NOMO-1 treated with dmso at 0.1 percent for 144 hours (cell line): ENCODE measurements around the gene HIPK3.
A peak's percentile ranks its signal among the peaks of the same experiment; 100 is the strongest.
"Not testable (repeated sequence)": the region's sequence is repeated elsewhere in the genome, so short reads cannot be mapped to it uniquely, and the experiment has no call there.

Source experiments
- DNase-seq: peaks from one replicate; lab custom pipeline; 2025; ENCODE audit not compliant: unreplicated experiment; lab: John Stamatoyannopoulos, UW

The HIPK3 gene

DNA sequence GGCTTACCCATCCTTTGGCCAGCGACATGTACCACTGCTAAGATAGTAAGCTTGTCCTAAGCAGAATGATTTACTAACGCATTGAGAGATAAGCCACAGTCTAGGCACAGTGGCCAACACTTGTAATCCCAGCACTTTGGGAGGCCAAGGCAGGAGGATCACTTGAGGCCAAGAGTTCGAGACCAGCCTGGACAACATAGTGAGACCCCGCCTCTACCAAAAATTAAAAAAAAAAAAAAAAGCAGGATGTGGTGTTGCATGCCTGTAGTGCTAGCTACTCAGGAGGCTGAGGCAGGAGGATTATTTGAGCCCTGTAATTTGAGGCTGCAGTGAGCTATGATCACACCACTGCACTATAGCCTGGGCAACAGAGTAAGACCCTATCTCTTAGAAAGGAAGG, 93.1 kb downstream of the HIPK3 start:
- no peak for DNase-seq

DNA sequence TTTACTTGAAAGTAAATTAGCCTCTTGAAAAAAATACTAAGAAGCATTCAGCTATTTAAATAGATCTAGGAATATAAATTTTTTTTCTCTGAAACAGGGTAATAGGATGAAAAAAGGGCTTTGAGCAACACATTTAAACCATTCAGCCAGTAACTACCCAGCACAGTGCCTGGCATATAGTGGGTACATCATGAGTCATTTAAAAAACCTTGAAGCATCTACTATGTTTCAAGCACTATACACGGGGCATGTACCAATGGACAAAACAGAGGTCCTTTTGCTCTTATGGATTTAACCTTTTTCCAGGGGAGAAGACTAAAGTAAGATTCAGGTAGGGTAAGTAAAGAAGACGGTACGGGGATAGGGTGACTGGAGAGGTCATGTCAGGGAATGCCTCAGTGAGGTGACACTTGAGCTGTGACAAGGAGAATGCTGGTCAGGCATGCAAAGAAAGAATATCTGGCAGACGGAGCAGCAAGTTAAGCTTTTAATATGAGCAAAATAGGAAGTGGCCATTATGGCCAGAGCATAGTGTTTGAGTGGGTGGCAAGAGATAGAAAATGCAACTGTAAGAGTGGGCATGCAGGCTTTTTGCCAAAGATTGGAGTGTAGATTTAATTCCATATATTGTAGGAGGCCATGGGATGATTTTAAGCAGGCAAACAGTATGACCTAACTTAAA, 101.1 kb downstream of the HIPK3 start:
- no peak for DNase-seq

DNA sequence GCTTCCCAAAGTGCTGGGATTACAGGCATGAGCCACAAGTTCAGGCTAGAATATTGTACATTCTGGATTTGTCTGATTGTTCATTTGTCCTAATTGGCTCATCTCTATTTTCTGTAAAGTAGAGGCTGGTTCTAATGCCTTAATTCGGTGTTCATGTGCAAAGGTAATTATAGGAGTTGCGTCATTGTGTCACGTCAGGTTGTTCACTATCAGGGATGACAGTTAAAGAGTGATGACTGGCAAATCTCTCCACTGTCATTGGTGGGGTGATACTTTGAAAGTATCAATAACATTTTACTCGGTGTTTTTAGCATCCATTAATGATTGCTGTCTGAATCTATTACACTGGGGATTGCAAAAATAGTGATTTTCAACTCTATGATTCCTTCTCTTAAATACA, 103.5 kb downstream of the HIPK3 start:
- no peak for DNase-seq

DNA sequence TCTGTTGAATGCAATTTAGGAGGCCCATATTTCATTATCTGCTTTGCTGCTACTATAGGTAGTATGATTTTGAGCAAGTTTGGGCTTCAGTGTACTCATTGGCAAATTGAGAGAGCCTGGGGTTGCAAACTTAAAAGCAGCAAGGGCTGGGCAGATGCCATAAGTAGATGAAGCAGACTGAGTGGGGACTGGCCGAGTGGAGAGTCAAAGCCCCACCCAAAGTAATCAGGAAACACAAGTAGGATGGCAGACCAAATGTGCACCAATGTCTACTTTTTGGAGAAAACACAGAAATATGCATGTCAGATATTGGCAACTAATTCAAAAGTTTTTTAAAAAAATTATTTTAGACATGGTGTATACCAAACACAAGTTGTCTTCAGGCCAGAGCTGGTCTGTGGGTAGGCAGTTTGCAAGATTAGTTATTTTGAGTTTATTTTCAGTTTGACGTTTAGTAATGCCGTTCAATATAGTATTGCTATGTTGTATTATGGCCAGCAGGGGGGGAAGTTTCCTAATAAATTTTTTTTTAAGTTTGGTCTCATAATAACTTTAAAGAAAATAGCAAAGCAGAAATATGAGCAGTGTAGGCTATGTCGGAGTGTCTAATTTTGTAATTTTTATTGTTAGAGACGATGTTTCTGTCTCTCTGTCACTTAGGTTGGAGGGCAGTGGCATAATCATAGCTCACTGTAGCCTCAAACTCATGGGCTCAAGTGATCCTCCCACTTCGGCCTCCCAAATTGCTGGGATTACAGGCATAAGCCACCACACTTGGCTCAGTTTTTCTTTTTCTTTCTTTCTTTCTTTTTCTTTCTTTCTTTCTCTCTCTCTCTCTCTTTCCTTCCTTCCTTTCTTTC, 105.1 kb downstream of the HIPK3 start:
- peak; percentile 14 for DNase-seq

DNA sequence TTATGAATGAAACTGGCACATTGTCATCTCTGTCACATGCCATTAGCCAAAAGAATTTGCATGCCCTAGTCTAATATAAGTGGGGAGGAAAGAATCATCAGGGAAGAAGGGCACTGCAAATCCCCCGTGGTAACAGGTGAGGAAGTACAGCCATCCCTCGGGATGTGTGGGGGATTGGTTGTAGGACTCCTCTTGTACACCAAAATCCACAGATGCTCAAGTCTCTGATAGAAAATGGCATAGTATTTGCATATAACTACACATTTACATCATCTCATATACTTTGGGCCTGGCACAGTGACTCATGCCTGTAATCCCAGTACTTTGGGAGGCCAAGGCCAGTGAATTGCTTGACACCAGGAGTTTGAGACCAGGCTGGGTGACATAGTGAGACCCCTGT, 109.7 kb downstream of the HIPK3 start:
- no peak for DNase-seq

DNA sequence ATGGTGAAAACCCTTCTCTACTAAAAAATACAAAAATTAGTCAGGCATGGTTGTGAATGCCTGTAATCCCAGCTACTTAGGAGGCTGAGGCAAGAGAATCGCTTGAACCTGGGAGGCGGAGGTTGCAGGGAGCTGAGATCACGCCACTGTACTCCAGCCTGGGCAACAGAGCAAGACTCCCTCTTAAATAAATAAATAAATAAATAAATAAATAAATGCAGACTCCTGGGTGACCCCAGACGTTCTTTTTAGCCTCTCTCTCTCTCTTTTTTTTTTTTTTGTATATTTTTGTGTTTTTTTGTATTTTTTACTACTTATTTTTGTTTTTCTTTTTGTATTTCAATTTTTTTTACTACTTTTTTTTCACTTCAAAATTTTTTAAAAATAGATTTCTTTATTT, 111.3 kb downstream of the HIPK3 start:
- DNase-seq, result not testable (repeated sequence)

DNA sequence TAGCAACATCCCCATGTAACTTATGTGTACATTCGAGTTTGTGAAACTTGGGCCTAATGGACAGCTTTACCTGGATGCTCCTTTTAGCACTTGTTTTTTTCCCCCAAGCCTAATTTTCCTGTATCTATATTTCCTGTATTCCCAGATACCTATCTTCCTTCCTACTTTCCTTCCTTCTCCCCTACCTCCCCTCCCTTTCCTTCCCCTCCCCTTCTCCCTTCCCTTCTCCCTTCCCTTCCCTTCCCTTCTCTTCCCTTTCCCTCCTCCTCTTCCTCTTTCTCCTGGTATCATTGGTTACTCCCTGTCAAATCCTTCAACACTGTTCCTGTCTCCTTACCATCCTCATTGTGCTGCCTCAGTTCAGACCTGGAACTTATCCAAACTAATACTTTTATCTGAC, 111.8 kb downstream of the HIPK3 start:
- no peak for DNase-seq

DNA sequence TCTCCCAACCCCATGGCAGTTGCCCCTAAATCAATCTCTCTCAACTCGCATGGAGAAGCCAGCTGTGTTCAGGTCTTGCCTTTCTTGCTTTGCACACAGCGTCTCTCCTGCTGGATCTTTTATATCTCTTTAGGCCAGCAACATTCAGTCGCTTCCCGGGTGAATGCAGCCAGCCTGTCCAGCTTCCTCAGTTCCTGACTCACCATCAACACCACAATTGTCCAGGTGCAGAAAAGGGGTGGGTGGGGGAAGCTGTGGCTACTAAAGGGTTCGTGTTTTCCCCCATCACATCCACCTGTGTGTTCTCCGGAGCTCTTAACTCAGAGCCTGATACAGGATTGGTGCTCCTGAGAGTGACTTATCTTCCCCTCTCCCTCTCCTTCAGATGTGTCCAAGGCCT, 116.5 kb downstream of the HIPK3 start:
- DNase-seq, result no peak

DNA sequence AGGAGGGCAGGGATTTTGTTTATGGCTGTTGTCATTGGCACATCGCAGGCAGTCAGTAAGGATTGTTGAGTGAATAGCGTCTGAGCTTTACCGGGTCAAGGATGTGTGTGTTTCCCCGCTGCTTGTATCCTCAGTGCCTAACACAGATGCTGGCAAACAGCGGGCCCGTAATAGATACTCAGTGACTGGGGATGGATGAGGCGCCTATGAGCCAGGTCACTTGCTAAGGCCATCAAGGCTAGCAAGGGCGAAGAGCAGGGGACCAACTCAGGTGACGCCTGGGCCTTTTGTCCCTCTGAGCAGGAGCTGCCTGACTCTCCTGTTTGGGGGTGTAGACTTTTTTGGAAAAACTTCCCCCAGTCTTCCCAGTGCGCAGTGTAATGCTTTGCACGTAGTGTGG, 118.1 kb downstream of the HIPK3 start:
- DNase-seq, result no peak

DNA sequence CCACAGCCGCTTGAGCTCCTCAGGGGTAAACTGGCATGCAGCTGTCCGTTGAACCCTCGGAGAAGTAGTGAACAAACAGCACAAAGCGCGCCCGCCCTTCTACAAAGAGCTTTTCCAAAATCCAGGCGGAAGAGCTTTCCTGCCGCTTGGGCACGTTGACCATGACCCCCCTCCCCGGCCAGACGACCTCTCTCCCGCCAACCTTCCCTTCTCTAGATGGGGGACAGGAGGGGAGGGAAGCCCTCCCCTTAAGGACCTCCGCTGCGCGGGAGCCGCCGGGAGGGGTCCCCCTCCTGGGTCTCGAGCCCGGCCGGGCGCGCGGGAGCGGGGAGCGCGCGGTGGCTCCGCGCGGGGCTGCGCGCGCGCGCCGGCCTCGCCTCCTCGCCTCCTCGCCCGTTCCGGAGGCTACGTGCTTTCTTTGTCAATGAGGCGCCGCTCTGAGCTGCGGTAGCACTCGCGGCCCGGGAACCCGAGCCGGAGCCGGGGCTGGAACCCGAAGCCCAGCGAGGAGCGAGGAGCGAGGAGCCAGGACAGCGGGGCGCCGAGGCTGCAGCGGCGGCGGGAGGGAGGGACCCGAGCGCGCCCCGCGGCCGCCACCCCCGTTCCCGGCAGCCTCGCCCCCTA, 118.6 kb downstream of the HIPK3 start, which contains the start of gene KIAA1549L:
TSS of gene KIAA1549L (plus strand) at position 421 of the 624 bp plus-strand sequence.
- no peak for DNase-seq

DNA sequence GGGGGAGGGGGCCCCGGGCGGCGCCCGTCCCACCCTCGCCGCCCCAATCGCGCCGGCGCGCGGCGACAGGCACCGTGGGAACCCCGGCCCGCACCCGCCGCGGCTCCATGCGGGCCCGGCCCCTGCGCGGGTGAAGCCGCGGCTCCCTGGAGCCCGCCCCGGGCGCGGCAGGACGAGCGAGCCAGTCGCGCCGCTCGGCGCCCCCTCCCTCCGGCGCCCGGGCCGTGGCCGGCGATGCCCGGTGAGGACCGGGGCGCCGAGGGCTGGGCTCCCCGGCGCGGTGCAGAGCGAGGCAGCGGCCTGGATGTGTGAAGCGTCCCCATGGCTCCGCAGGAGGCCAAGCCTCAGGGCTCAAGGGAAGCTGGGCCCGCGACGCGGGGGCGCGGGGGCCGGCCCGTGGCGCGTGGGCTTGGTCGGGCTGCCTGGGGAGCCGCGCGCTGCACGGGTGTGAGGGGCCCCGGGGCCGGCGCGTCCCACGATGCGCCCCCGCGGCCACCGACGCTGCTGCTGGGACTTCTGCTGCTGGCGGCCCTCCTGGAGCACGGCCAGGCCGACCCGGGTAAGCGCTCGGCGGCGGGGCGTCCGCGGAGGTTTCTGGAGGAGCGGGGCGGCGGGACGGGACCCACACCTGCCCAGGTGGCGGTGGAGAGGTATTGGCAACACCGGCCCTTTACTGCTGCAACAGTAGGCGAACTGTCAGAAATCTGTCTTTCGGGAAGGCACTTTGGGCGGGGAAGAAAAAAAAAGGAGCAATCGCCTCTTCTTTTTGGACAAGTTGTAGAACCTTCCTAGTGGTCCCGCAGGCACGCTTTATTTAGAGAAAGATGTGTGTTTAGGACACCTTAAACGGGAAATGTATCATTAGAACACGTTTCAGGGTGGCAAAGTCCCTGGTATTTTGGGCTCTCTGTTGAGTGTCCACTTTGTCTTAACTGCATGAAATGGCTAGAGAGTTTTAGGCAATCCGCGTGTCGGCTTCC, 119.4 kb downstream of the HIPK3 start:
- no peak for DNase-seq

DNA sequence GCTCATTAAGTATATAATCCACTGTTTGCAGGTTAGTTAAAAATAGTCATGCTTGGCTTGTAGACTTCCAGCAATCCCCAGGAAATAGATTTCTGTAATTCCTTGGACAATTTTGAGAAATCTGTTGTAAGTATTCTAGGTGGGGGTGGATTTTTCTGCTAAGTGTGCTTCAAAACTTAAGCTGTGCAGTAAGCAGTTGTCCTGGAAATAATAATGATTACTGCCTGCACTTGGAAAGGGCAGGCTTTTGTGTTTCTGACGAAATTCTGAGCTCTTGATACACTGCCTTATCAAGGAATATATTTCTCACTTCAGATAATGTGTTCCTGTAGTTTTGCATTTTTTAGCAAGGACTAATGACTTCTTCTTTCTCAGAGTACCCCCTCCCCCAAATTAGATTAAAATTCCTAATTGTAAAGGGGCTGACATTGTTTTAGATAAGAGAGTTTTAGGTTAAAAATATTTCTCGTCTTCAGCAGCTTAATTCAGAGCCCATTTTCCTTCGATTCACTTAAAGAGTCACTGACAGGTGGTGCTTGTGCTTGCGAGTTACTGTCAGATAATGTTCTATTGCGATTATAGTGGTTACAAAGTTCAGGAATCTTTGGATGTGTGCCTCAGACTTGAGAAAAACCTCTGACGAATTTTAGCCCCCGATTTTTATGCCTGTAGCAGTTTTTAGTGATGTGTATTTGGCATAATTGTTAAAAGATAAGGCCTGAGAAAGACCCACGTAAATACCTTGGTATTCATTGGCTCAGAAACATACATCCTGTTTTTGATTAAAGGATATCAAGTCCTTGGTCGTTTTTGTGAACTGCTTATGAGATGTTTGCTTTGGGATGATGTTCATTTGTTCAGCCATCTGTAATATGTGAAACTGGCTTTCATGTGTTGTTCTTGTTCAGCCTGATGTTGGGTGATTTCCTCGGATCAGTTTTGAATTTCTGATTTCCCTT, 120.5 kb downstream of the HIPK3 start:
- no peak for DNase-seq

DNA sequence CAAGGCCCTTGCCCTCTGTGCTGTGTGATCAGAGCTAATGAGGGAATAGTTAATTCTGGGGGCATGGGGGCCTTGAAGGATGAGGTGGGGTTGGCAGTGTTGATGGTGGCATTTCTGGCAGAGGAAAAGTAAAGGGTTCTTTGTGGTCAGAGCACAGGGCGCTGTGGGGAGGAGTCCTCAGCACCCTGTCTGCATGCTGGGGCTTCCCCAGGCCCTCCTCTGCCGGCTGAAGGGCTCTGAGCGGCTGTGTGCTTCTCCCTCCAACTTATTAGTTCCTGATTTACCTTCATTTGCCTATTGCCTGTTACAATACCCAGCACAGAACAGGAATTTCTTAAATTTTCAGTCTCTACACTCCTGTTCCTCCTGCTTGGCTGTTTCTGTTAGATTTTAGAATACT, 122.8 kb downstream of the HIPK3 start:
- no peak for DNase-seq

DNA sequence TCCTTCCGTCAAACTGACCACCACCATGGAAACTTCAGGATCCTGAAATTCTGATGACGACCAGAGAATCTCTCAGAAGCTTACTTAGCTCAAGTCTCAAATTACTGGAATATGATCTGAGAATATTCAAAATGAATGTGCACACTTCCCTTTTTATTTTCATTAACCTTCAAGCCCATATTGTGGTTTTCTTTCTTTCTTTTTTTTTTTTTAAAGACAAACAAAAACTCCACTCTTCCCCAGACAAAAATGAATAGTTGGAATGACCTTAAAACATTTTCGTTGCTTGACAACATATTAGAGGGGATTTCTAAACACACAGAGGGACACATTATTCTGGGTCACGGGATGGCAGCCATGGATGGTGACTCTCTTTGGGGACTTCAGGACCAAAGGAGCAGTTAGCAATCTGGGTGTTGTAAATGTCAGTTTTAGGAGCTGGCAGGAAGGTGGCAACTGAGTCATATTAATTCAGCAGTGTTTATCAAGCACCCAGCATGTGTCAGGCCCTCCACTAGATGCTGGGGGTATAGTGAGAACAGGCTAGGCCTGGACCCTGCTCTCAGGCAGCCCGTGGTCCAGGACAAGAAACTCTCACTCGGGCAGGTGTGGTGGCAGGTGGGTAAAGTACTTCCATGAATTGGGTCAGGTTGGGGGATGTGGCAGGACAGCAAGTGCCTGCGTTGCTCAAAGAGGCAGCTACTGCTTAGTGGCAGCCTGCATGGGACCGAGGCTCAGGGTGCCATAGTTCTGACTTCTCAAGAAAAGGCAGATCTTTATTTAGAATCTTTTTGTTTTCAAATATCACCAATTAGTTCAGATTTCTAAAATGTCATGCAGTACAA, 126.1 kb downstream of the HIPK3 start:
- no peak for DNase-seq

DNA sequence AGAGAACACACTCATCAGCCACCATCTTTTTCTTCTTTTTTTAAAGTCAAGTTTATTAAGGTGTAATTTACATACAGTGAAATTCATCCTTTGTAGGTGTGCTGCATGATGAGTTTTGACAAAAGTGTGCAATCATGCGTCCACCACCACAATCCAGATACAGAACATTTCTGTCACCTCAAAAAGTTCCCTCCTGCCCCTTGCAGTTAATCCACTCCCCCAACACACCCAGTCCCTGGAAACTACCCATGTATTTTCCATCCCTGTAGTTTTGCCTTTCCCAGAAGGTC, 126.7 kb downstream of the HIPK3 start:
- no peak for DNase-seq

DNA sequence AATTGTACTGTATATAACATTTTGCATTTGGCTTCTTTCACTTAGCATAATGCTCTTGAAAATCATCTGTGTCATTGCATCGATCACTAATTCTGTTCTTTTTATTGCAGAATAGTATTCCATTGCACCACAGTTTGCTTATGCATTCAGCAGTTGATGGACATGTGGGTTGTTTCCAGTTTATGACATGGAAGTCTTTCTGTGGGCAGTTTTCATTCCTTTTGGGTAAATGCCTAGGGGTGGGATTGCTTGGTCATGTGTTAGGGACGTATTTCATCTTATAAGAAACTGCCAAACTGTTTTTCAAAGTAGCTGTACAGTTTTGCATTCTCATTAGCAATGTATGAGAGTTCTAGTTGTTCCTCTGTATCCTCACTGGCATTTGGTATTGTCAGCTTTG, 127.0 kb downstream of the HIPK3 start:
- DNase-seq, result no peak

DNA sequence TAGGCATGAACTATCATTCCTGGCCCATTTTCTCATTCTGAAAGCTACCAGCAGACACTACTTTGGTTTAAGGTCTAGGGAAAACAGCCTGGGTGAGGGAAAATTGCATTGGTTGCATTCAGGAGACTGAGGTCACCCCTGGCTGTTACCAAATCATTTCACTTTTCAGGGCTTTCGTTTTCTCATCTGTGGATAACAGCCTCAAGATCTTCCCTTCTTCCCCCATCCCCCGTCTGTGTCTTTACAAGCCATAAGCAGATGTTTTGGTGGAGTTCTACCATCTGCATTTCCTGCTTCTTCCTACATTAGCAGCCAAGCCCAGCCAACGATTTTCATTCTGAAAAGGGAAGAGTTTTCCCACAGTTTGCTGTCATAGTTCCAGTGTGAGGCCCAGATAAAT, 130.4 kb downstream of the HIPK3 start:
- DNase-seq, result no peak

DNA sequence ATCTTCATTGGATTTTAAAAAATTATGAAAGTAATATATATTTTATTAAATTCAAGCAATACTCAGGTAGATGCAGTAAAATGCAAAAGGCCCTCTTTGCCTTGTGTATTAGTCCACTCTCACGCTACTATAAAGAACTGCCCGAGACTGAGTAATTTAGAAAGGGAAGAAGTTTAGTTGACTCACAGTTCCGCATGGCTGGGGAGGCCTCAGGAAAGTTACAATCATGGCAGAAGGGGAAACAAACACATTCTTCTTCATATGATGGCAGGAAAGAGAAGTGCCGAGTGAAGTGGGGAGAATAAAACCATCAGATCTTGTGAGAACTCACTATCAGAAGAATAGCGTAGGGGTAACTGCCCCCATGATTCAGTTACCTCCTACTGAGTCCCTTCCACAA, 130.8 kb downstream of the HIPK3 start:
- peak; percentile 51 for DNase-seq
